Measurements from ENCODE around the gene RDH5. TPM values are rescaled to one million over a fixed set of nuclear protein-coding genes. Genes with fewer than 3 reads are reported as not detected.

RDH5 gene
- total and polyA plus RNA-seq, 2 of the 4 experiments (the other 2 are of a cell fraction) = 7.3 to 18.8 TPM

- H3K4ac ChIP-seq (ENCODE audit: low read depth, low read length) = peak overlapping the region; percentile 23; the same call in 1 of the 2 replicates
- DNase-seq (no peak), ATAC-seq (ENCODE audit: low read depth) (no peak)
- H2BK120ac ChIP-seq (ENCODE audit: low read depth, low read length) = peak overlapping the region; percentile 3; the same call in 1 of the 2 replicates
- H2BK20ac ChIP-seq (ENCODE audit: low read depth, low read length) = peak overlapping the region; percentile 66; the same call in 1 of the 2 replicates
- H2AK5ac ChIP-seq (ENCODE audit: low read depth, low read length) = peak overlapping the region; percentile 35; the same call in 1 of the 2 replicates
- no CpG with 5 or more reads among the region's 1 CpG for WGBS, 2 experiments (ENCODE audit: extremely low coverage in 2 of 2, insufficient read length in 1 of 2)
- H3K14ac ChIP-seq (replicated peaks; ENCODE audit: low read depth, low read length) = no peak overlapping the region
- H3K9me1 ChIP-seq (ENCODE audit: insufficient read depth, low read length) = peaks cover 16% of the 10 kb centered on the region
- peak overlapping the region; percentile 52 for H4K91ac ChIP-seq (ENCODE audit: insufficient read depth, low read depth, low read length)
- BruUV-seq (replicated peaks) = no TSS peak
- no peak overlapping the region for H3K4me3 ChIP-seq (ENCODE audit: insufficient read depth, low read depth, low read length)
- H3K9ac ChIP-seq (ENCODE audit: low read depth, low read length) = no peak overlapping the region
- POLR2A ChIA-PET (ENCODE audit: unreplicated experiment) = no interaction called here
- dilution Hi-C loops (cut with HindIII; ENCODE audit: low sequenced_read_pairs, unreplicated experiment) = no loop called here
- no peak overlapping the region for H2BK5ac ChIP-seq (ENCODE audit: low read depth, low read length, poor library complexity, severe bottlenecking)
- TF ChIP-seq USF2 (IDR thresholded peaks at IDR 0.05; ENCODE audit: low read depth, low read length) = no peak
- no peak for TF ChIP-seq CTCF (conservative IDR thresholded peaks at IDR 0.05; ENCODE audit: low read depth, low read length)
- no peak for TF ChIP-seq POLR2A (IDR thresholded peaks at IDR 0.05; ENCODE audit: low read depth, low read length)
- no peak for TF ChIP-seq BHLHE40 (IDR thresholded peaks at IDR 0.05; ENCODE audit: low read depth, low read length)
- TF ChIP-seq SMC3 (IDR thresholded peaks at IDR 0.05; ENCODE audit: low read depth, low read length) = no peak
- no peak for TF ChIP-seq RAD21 (IDR thresholded peaks at IDR 0.05; ENCODE audit: low read length)
- TF ChIP-seq NFE2L2 (IDR thresholded peaks at IDR 0.05; ENCODE audit: low read depth, low read length) = no peak
- TF ChIP-seq MXI1 (IDR thresholded peaks at IDR 0.05; ENCODE audit: borderline replicate concordance, low read depth, low read length) = no peak
- TF ChIP-seq RFX5 (IDR thresholded peaks at IDR 0.05; ENCODE audit: low read depth, low read length) = no peak
- TF ChIP-seq MAZ (IDR thresholded peaks at IDR 0.05; ENCODE audit: borderline replicate concordance, low read depth, low read length) = no peak
- no peak for TF ChIP-seq RCOR1 (IDR thresholded peaks at IDR 0.05; ENCODE audit: insufficient replicate concordance, low read length)
- H2AK9ac ChIP-seq (replicated peaks; ENCODE audit: low read depth, low read length, poor library complexity) = no peak overlapping the region
- no peaks in the 10 kb centered on the region for H4K20me1 ChIP-seq (ENCODE audit: insufficient read depth, low read length)
- H3K4me1 ChIP-seq (ENCODE audit: control insufficient read depth, insufficient read depth, low read length) = peaks cover 24% of the 10 kb centered on the region
- H3K4me2 ChIP-seq (ENCODE audit: low read depth, low read length) = no peak overlapping the region
- 0 out of 2 replicates have a peak overlapping the region, but pooled peaks have one; percentile 24 for H3K23ac ChIP-seq (ENCODE audit: low read depth, low read length)
- H4K8ac ChIP-seq (ENCODE audit: low read depth in 2 of 2, low read length in 2 of 2) = no peak overlapping the region
- peak overlapping the region; percentile 12; the same call in 1 of the 2 replicates for H3K18ac ChIP-seq (ENCODE audit: low read depth, low read length)
- in situ Hi-C loops (cut with MboI; ENCODE audit: low sequenced_read_pairs) = no loop called here
- H3K56ac ChIP-seq (ENCODE audit: extremely low read depth, insufficient read depth, low read length) = no peak overlapping the region
- no peak overlapping the region for H3K27ac ChIP-seq (ENCODE audit: insufficient read depth, low read length)
- no peaks in the 10 kb centered on the region for H3K36me3 ChIP-seq (ENCODE audit: control insufficient read depth, insufficient read depth, low read length)
- H3K79me1 ChIP-seq (ENCODE audit: low read depth in 1 of 2, low read length in 2 of 2) = peaks cover 7 to 29% of the 10 kb centered on the region in 2 experiments; a peak in 3 of 4 replicates
- peaks cover 11% of the 10 kb centered on the region for H3K27me3 ChIP-seq (ENCODE audit: control insufficient read depth, insufficient read depth, low read length)
- H3K9me3 ChIP-seq (ENCODE audit: control insufficient read depth, insufficient read depth, low read length) = no peaks in the 10 kb centered on the region
- peak overlapping the region; percentile 63; the same call in 2 of the 3 replicates for H2BK15ac ChIP-seq (ENCODE audit: low read depth, low read length)
- CTCF ChIA-PET = no interaction called here
- no peak overlapping the region for H2AFZ ChIP-seq (replicated peaks; ENCODE audit: low read length, poor library complexity)
- intact Hi-C loops (cut with micrococcal nuclease) = no loop called here
- 0 out of 2 replicates have a peak overlapping the region, but pooled peaks have one; percentile 14 for H4K5ac ChIP-seq (ENCODE audit: low read depth, low read length)
Observed at GRCh38 chr12:55712700-55713415, 7.3 kb upstream of the RDH5 start.
